GM10248 (cell line): ENCODE measurements around the gene UGT1A9.
"Not testable (repeated sequence)": the region's sequence is repeated elsewhere in the genome, so short reads cannot be mapped to it uniquely, and the experiment has no call there.

Source experiments
- CTCF ChIA-PET: fragments of 300-600 bp; sonication (Branson Sonifier 250); formaldehyde crosslinking; extraction: SDS; loops from one replicate; lab custom pipeline; 2021; ENCODE audit warnings: antibody characterized with exemption; lab: Yijun Ruan, JAX
- POLR2A ChIA-PET: fragments of 350-650 bp; sonication (Branson Sonifier 250); formaldehyde crosslinking; extraction: SDS; loops from one replicate; lab custom pipeline; 2020; ENCODE audit warnings: antibody characterized with exemption; lab: Yijun Ruan, JAX
- DNase-seq: peaks from one replicate; pipeline ENCODE4 v3.0.0; 2012; ENCODE audit errors: extremely low spot score
- CTCF ChIP-seq: IDR thresholded peaks from 2 replicates; pipeline ENCODE4 v1.5.1; 2012; ENCODE audit warnings: mild to moderate bottlenecking, low read depth; ENCODE audit errors: extremely low read depth, missing control alignments, control extremely low read depth

The UGT1A9 gene

GRCh38 chr2:233745073-233745755 is 73.5 kb downstream of the UGT1A9 start:
- TF ChIP-seq CTCF: no peak
- ChIA-PET CTCF (no interaction called here), POLR2A (no interaction called here)
- no peak for DNase-seq

- POLR2A ChIA-PET, DNase-seq: not testable (repeated sequence)
Observed at GRCh38 chr2:233745838-233746237, 74.1 kb downstream of the UGT1A9 start.

GRCh38 chr2:233746475-233747282 is 75.0 kb downstream of the UGT1A9 start:
- POLR2A ChIA-PET: no interaction called here
- no peak for DNase-seq
- CTCF ChIA-PET: interaction anchor here (1.3 kb wide), 1 partner anchor 35 kb away, joined by 3 read pairs; no protein-coding TSS in a partner anchor
- no peak for TF ChIP-seq CTCF

More at GRCh38 chr2:233745838-233746237, 74.1 kb downstream of the UGT1A9 start:
- CTCF ChIA-PET: interaction anchor here (1.3 kb wide), 1 partner anchor 34 kb away, joined by 3 read pairs; no protein-coding TSS in a partner anchor

- ChIA-PET CTCF (no interaction called here), POLR2A (no interaction called here)
- no peak for DNase-seq
- no peak for TF ChIP-seq CTCF
Observed at GRCh38 chr2:233747283-233747544, 75.5 kb downstream of the UGT1A9 start.

GRCh38 chr2:233750689-233751088 is 79.0 kb downstream of the UGT1A9 start:
- CTCF ChIA-PET, POLR2A ChIA-PET, DNase-seq: not testable (repeated sequence)

- CTCF ChIA-PET, DNase-seq, POLR2A ChIA-PET: not testable (repeated sequence)
Observed at GRCh38 chr2:233751212-233752009, 79.7 kb downstream of the UGT1A9 start.

- TF ChIP-seq CTCF: no peak
- CTCF ChIA-PET: no interaction called here
- no peak for DNase-seq
- POLR2A ChIA-PET: no interaction called here
Observed at GRCh38 chr2:233754872-233755611, 83.3 kb downstream of the UGT1A9 start.
